T-cell (primary cell): ENCODE results near the gene RIN2. TPM values are rescaled to one million over a fixed set of nuclear protein-coding genes. Genes with fewer than 3 reads are reported as not detected.
"Not testable (repeated sequence)": the region's sequence is repeated elsewhere in the genome, so short reads cannot be mapped to it uniquely, and the experiment has no call there.

Source experiments
- ATAC-seq, 4 experiments: fragments of 200-7000 bp in 3 of 4; fragments of 150-1000 bp in 1 of 4; cut with Tn5 transposase; replicated peaks in 1 of 4; 1 replicate in 3 of 4; 2 replicates in 1 of 4; pipeline ENCODE4 v1.10.0; 2021; ENCODE audit warnings: moderate library complexity in 3 of 4, mild to moderate bottlenecking in 2 of 4, moderate number of reproducible peaks in 1 of 4
- CTCF ChIA-PET, 2 donors: fragments of 300-600 bp; sonication (Branson Sonifier 250); formaldehyde crosslinking; loops; one replicate each; lab custom pipeline; 2022; ENCODE audit warnings: antibody characterized with exemption in 2 of 2; lab: Charles Lee
- POLR2A ChIA-PET, 2 donors: fragments of 300-600 bp; sonication (Branson Sonifier 250); formaldehyde crosslinking; loops; one replicate each; lab custom pipeline; 2022; ENCODE audit warnings: antibody characterized with exemption in 2 of 2; lab: Charles Lee
- DNase-seq, 35 experiments: peaks; one replicate each; pipeline versions ENCODE4 v3.0.0 to v3.0.0-alpha.2; 2013 to 2023
- H3K27ac ChIP-seq: one replicate; pipeline ENCODE4 v1.5.1; 2013; ENCODE audit warnings: low read length
- H3K27me3 ChIP-seq, 2 experiments: replicated peaks in 1 of 2; 1 replicate in 1 of 2; 2 replicates in 1 of 2; pipeline versions ENCODE4 v1.6.1 to v1.7.0; 2013; ENCODE audit warnings: low read length in 1 of 2, mixed read lengths in 1 of 2; ENCODE audit not compliant: control insufficient read depth in 2 of 2, insufficient read depth in 2 of 2; ENCODE audit errors: extremely low read depth in 1 of 2
- H3K36me3 ChIP-seq, 2 donors: 1 replicate in 1 of 2; 2 replicates in 1 of 2; pipeline versions ENCODE4 v1.6.1 to v1.7.0; 2013; ENCODE audit warnings: low read length in 1 of 2; ENCODE audit not compliant: control insufficient read depth in 2 of 2, insufficient read depth in 1 of 2; ENCODE audit errors: extremely low read depth in 1 of 2
- H3K4me1 ChIP-seq, 2 experiments: 1 replicate in 1 of 2; 2 replicates in 1 of 2; pipeline versions ENCODE4 v1.6.1 to v1.7.0; 2013; ENCODE audit warnings: low read length in 2 of 2, mixed read lengths in 1 of 2; ENCODE audit not compliant: insufficient read depth in 2 of 2, control insufficient read depth in 1 of 2; ENCODE audit errors: extremely low read depth in 1 of 2
- H3K4me3 ChIP-seq, 2 donors: 1 replicate in 1 of 2; 2 replicates in 1 of 2; pipeline versions ENCODE4 v1.5.1 to v1.7.0; 2013; ENCODE audit warnings: mild to moderate bottlenecking in 2 of 2, low read length in 1 of 2, moderate library complexity in 1 of 2; ENCODE audit not compliant: control insufficient read depth in 1 of 2; ENCODE audit errors: extremely low read depth in 1 of 2
- H3K9me3 ChIP-seq: 2 replicates; pipeline ENCODE4 v1.7.0; 2013
- H3K27ac Mint-ChIP-seq, 2 donors: one replicate each; pipeline ENCODE4 v1.8.0; 2020 to 2021; ENCODE audit warnings: mild to moderate bottlenecking in 2 of 2, mixed read lengths in 2 of 2
- H3K27me3 Mint-ChIP-seq, 2 donors: one replicate each; pipeline ENCODE4 v1.8.0; 2021 to 2022; ENCODE audit warnings: mixed read lengths in 2 of 2
- H3K36me3 Mint-ChIP-seq: one replicate; pipeline ENCODE4 v1.8.0; 2021; ENCODE audit warnings: mixed read lengths
- H3K4me1 Mint-ChIP-seq, 3 donors: one replicate each; pipeline ENCODE4 v1.8.0; 2020 to 2022; ENCODE audit warnings: mixed read lengths in 3 of 3, mild to moderate bottlenecking in 1 of 3
- H3K4me3 Mint-ChIP-seq, 3 donors: one replicate each; pipeline ENCODE4 v1.8.0; 2020 to 2022; ENCODE audit warnings: mild to moderate bottlenecking in 3 of 3, mixed read lengths in 3 of 3, moderate library complexity in 3 of 3
- H3K9me3 Mint-ChIP-seq, 3 donors: one replicate each; pipeline ENCODE4 v1.8.0; 2020 to 2022; ENCODE audit warnings: mixed read lengths in 3 of 3
- WGBS: methylation state at CpG from one replicate; pipeline ENCODE4 v1.1.5; 2013; ENCODE audit warnings: missing lambda C conversion rate; ENCODE audit not compliant: insufficient coverage; 5-methylcytosine and 5-hydroxymethylcytosine counted together
- total RNA-seq, 35 experiments: library from RNA in 6 of 35; stranded (reverse) in 6 of 35; fragments of 120-200 nt in 1 of 35; gene quantifications; one replicate each; pipeline versions ENCODE4 v1.2.1 to v1.2.4 and lab custom pipeline; 2013 to 2026

RIN2 gene
- total RNA-seq, 5 donors from 2014 or later (not counting 1 experiment from before 2014, with no cell fraction given): 0.20 to 0.89 (median 0.26) TPM; not detected in 2

DNA sequence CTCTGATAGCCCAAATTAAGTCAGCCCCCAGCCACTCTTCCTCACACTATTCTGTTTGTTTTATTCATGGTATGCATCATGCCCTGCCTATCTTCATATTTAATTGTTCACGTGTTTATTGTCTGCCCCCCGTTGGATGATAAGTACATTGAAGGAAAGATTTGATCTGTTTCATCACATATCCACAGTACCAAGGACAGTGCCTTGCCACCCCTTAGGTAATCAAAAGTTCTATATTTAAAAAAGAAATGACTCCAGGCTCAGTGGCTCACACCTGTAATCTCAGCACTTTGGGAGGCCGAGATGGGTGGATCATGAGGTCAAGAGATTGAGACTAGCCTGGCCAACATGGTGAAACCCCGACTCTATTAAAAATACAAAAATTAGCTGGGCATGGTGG lies 10.2 kb upstream of the RIN2 start:
- Histone ChIP-seq H3K27ac (no peak overlapping the region), H3K4me3 (no peak overlapping the region), H3K36me3 (no peaks in the 10 kb centered on the region), H3K4me1 (no peaks in the 10 kb centered on the region), H3K27me3 (peaks cover 0 to 1% of the 10 kb centered on the region in 2 experiments), H3K9me3 (no peaks in the 10 kb centered on the region)
- no peaks in the 10 kb centered on the region for H3K36me3 Mint-ChIP-seq
- no peak overlapping the region for H3K4me3 Mint-ChIP-seq
- ATAC-seq (no peak), DNase-seq (no peak)
- POLR2A ChIA-PET: interaction anchor here in 1 of 2 donors (0.5 kb wide), 1 partner anchor 22 kb away, joined by 3 read pairs; no protein-coding TSS in a partner anchor
- CTCF ChIA-PET: no interaction called here
- 100% methylated on average over 1 of the region's 4 CpGs for WGBS
- peaks cover 6 to 12% of the 10 kb centered on the region in 2 donors for H3K27me3 Mint-ChIP-seq
- H3K27ac Mint-ChIP-seq: no peak overlapping the region
- H3K9me3 Mint-ChIP-seq: peaks cover 0 to 14% (median 7%) of the 10 kb centered on the region in 3 donors
- H3K4me1 Mint-ChIP-seq: no peaks in the 10 kb centered on the region

DNA sequence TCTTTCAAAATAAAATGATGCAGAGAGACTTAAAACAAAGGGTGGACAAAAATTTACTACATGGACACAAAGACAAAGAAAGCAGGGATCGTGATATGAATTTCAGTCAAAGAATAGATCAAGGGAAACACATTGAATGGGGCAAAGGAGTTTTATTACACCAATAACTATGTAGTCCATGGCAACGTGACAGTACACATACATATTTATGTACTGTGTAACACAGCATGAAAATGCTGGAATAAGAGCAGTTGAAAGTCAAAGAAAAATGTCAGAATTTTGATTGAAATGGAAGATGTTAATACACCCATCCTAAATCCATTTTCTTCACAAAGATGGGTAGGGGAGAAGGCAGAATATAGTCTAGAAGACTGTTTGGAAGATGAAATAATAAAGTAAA lies 9.4 kb upstream of the RIN2 start:
- Mint-ChIP-seq H3K27me3 (peaks cover 8 to 10% of the 10 kb centered on the region in 2 donors), H3K4me1 (no peaks in the 10 kb centered on the region), H3K4me3 (no peak overlapping the region), H3K27ac (no peak overlapping the region), H3K36me3 (no peaks in the 10 kb centered on the region), H3K9me3 (peaks cover 0 to 14% (median 7%) of the 10 kb centered on the region in 3 donors)
- Histone ChIP-seq H3K4me1 (no peaks in the 10 kb centered on the region), H3K4me3 (no peak overlapping the region), H3K36me3 (no peaks in the 10 kb centered on the region), H3K27ac (no peak overlapping the region), H3K27me3 (no peaks in the 10 kb centered on the region), H3K9me3 (no peaks in the 10 kb centered on the region)
- DNase-seq (no peak), ATAC-seq (no peak)
- no CpG with 5 or more reads among the region's 2 CpGs for WGBS
- ChIA-PET POLR2A (no interaction called here), CTCF (no interaction called here)

DNA sequence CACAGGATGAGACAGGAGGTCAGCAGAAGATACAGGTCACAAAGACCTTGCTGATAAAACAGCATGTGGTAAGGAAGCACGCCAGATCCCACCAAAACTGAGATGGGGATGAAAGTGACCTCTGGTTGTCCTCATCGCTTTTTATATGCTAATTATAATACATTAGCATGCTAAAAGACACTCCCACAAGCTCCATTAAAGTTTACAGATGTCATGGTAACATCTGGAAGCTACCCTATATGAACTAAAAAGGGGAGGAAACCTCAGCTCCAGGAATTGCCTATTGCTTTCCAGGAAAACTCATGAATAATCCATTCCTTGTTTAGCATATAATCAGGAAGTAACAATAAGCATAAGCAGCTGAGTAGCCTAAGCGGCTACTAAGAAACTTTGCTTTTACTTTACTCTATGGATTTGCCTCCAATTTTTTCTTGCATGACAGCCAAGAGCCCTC lies 8.4 kb upstream of the RIN2 start:
- CTCF ChIA-PET: no interaction called here
- POLR2A ChIA-PET: no interaction called here

DNA sequence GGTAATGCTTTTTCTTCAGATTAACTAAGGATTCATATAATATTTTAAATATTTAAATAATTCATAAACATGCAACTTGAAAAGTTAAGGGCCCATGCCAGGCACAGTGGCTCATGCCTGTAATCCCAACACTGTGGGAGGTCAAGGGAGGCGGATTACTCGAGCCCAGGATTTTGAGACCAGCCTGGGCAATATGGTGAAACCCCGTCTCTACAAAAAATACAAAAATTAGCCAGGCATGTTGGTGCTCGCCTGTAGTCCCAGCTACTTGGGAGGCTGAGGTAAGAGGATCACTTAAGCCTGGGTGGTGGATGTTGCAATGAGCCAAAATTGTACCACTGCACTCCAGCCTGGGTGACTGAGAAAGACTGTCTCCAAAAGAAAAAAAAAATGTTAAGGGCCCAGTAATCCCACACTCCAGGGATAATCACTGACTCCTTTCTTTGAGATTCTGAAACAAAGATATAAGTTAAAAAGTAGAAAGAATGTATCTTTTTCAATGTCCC lies 7.9 kb upstream of the RIN2 start:
- Mint-ChIP-seq H3K36me3 (no peaks in the 10 kb centered on the region), H3K4me3 (no peak overlapping the region)

More for the DNA sequence above, 8.4 kb upstream of the RIN2 start:
- DNase-seq (no peak), ATAC-seq (no peak)
- Mint-ChIP-seq H3K9me3 (peaks cover 0 to 8% (median 7%) of the 10 kb centered on the region in 3 donors), H3K4me3 (no peak overlapping the region), H3K27me3 (peaks cover 8 to 12% of the 10 kb centered on the region in 2 donors), H3K4me1 (no peaks in the 10 kb centered on the region), H3K36me3 (no peaks in the 10 kb centered on the region), H3K27ac (no peak overlapping the region)
- Histone ChIP-seq H3K9me3 (no peaks in the 10 kb centered on the region), H3K4me3 (no peak overlapping the region), H3K27me3 (no peaks in the 10 kb centered on the region), H3K4me1 (no peaks in the 10 kb centered on the region), H3K27ac (no peak overlapping the region), H3K36me3 (no peaks in the 10 kb centered on the region)
- WGBS: no CpG with 5 or more reads among the region's 3 CpGs

DNA sequence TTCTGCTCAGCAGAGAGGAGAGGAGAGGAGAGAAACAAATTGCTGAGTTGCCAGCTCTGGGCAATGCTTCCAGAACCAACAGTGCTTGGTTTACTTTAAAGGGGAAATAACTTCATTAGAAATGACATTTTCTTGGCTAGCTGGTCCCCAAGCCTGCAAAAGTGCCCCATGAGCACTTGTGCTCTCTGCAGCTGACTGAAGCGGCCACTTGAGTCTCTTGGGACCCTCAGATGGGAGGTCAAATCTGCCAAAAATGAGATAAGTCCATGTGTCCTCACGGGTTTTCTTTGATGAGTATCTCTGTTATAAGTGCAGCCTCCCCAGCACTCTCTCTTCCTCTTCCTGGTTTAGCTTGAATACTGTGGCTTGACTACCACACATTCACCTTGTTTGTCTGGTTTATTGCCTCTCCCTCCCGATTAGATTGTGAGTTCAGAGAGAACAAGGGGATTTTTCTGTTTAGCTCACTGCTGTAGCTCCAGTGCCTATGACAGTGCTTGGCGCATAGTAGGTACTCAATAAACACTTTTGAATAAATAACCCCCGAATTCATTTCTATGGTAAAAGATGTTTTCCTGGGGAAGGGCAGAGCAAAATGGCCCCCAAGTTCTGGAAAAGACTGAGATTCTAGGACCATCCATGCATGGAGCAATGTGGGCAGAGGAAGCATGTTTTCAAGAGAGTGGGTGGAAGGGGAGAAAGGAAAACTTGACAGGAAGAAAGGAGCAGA lies 7.0 kb upstream of the RIN2 start:
- no peak overlapping the region for H3K27ac ChIP-seq
- Mint-ChIP-seq H3K4me1 (no peaks in the 10 kb centered on the region), H3K9me3 (peaks cover 0 to 6% (median 1%) of the 10 kb centered on the region in 3 donors), H3K36me3 (no peaks in the 10 kb centered on the region), H3K27ac (no peak overlapping the region), H3K4me3 (no peak overlapping the region), H3K27me3 (peaks cover 11 to 14% of the 10 kb centered on the region in 2 donors)
- H3K9me3 ChIP-seq: no peaks in the 10 kb centered on the region
- CTCF ChIA-PET: no interaction called here
- no peaks in the 10 kb centered on the region for H3K36me3 ChIP-seq
- H3K4me3 ChIP-seq: no peak overlapping the region
- POLR2A ChIA-PET: no interaction called here
- DNase-seq (no peak), ATAC-seq (no peak)
- no peaks in the 10 kb centered on the region for H3K4me1 ChIP-seq
- H3K27me3 ChIP-seq: no peaks in the 10 kb centered on the region
- no CpG with 5 or more reads among the region's 5 CpGs for WGBS

More for the DNA sequence above, 7.9 kb upstream of the RIN2 start:
- H3K9me3 Mint-ChIP-seq: peaks cover 0 to 7% (median 6%) of the 10 kb centered on the region in 3 donors
- Histone ChIP-seq H3K27ac (no peak overlapping the region), H3K9me3 (no peaks in the 10 kb centered on the region), H3K4me3 (no peak overlapping the region), H3K4me1 (no peaks in the 10 kb centered on the region), H3K36me3 (no peaks in the 10 kb centered on the region), H3K27me3 (no peaks in the 10 kb centered on the region)
- POLR2A ChIA-PET: no interaction called here
- CTCF ChIA-PET: no interaction called here
- H3K27me3 Mint-ChIP-seq: peaks cover 8 to 13% of the 10 kb centered on the region in 2 donors
- no CpG with 5 or more reads among the region's 4 CpGs for WGBS
- H3K27ac Mint-ChIP-seq: no peak overlapping the region
- H3K4me1 Mint-ChIP-seq: no peaks in the 10 kb centered on the region
- ATAC-seq (no peak), DNase-seq (no peak)

DNA sequence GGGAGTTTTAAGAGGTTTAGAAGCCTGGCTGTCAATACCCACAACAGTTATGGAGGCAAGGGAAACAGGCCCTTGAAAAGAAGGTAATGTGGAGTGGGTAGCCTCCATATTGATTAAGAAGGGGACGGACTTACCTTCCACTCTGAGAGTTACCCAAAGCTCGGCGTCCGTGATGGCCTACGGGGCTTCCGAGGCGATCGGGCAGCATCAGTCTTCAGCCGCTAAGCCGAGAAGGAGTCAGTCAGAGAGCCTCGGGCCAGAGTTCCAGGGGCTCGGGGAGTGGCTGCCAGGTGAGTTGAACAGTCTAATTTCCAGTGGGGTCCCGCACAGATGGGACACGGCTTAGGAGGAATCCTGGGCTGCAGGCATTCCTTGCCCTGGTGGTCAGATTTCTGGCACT lies 3.9 kb upstream of the RIN2 start:
- H3K27me3 ChIP-seq: peaks cover 0 to 21% of the 10 kb centered on the region in 2 experiments
- H3K9me3 Mint-ChIP-seq, H3K4me1 ChIP-seq, H3K9me3 ChIP-seq, H3K4me1 Mint-ChIP-seq, H3K36me3 Mint-ChIP-seq, H3K36me3 ChIP-seq, DNase-seq, H3K4me3 Mint-ChIP-seq, H3K4me3 ChIP-seq, POLR2A ChIA-PET, CTCF ChIA-PET, H3K27ac Mint-ChIP-seq, ATAC-seq, H3K27ac ChIP-seq: not testable (repeated sequence)
- H3K27me3 Mint-ChIP-seq: peaks cover 15 to 31% of the 10 kb centered on the region in 2 donors
- WGBS: 94% methylated on average over 5 of the region's 14 CpGs
